HEK293 (cell line): Measurements from ENCODE around the gene PTPRN2.

Experiments used
- CTCF ChIA-PET: fragments of 350-600 bp; formaldehyde crosslinking; extraction: SDS; loops from one replicate; lab custom pipeline; 2021; ENCODE audit warnings: antibody characterized with exemption; lab: Yijun Ruan, JAX
- POLR2A ChIA-PET: fragments of 300-600 bp; formaldehyde crosslinking; extraction: SDS; loops from one replicate; lab custom pipeline; 2020; ENCODE audit warnings: antibody characterized with exemption, inconsistent platforms; lab: Yijun Ruan, JAX
- H3K27ac ChIP-seq: fragments of 200-500 bp; sonication (Bioruptor generic); 2 replicates; pipeline ENCODE4 v1.5.1; 2014; ENCODE audit warnings: low read depth, low read length, control low read depth, inconsistent platforms; ENCODE audit errors: extremely low read depth
- H3K36me3 ChIP-seq, 2 experiments: fragments of 200-500 bp in 1 of 2; sonication (Bioruptor generic) in 1 of 2; 1 replicate in 1 of 2; 2 replicates in 1 of 2; pipeline ENCODE4 v1.5.1; 2014 to 2017; ENCODE audit warnings: inconsistent platforms in 2 of 2, low read length in 2 of 2; ENCODE audit not compliant: control insufficient read depth in 2 of 2, insufficient read depth in 1 of 2
- H3K4me1 ChIP-seq: fragments of 200-500 bp; sonication (Bioruptor generic); 2 replicates; pipeline ENCODE4 v1.5.1; 2014; ENCODE audit warnings: mild to moderate bottlenecking, low read length, inconsistent platforms; ENCODE audit not compliant: control insufficient read depth, insufficient read depth
- H3K4me3 ChIP-seq: 2 replicates; pipeline ENCODE4 v1.5.1; 2011; ENCODE audit warnings: low read depth, mild to moderate bottlenecking, control low read depth, low read length, moderate library complexity
- H3K9me3 ChIP-seq: fragments of 200-500 bp; sonication (Bioruptor generic); 2 replicates; pipeline ENCODE4 v1.5.1; 2014; ENCODE audit warnings: low read depth, low read length, inconsistent platforms; ENCODE audit not compliant: control insufficient read depth, insufficient read depth
- FEZF1 ChIP-seq: fragments of 450-650 bp; formaldehyde crosslinking; IDR thresholded peaks from 2 replicates; pipeline ENCODE4 v1.5.1; 2016; ENCODE audit warnings: missing biosample characterization, missing genetic modification characterization
- MYNN ChIP-seq: fragments of 450-650 bp; formaldehyde crosslinking; IDR thresholded peaks from 2 replicates; pipeline ENCODE4 v1.5.1; 2016; ENCODE audit warnings: missing biosample characterization, missing genetic modification characterization, borderline replicate concordance
- OVOL3 ChIP-seq: fragments of 450-650 bp; formaldehyde crosslinking; IDR thresholded peaks from 2 replicates; pipeline ENCODE4 v1.5.1; 2016; ENCODE audit warnings: missing biosample characterization, missing genetic modification characterization
- ZBTB26 ChIP-seq: fragments of 450-650 bp; formaldehyde crosslinking; optimal IDR thresholded peaks from 2 replicates; pipeline ENCODE3; 2016; ENCODE audit warnings: missing biosample characterization, mild to moderate bottlenecking, missing genetic modification characterization
- ZBTB7A ChIP-seq: fragments of 450-650 bp; formaldehyde crosslinking; IDR thresholded peaks from 2 replicates; pipeline ENCODE4 v1.5.1; 2016; ENCODE audit warnings: low read depth, missing biosample characterization, missing genetic modification characterization
- ZNF10 ChIP-seq: fragments of 450-650 bp; formaldehyde crosslinking; IDR thresholded peaks from 2 replicates; pipeline ENCODE4 v1.5.1; 2017; ENCODE audit warnings: missing biosample characterization, missing genetic modification characterization
- ZNF112 ChIP-seq: fragments of 450-650 bp; formaldehyde crosslinking; IDR thresholded peaks from 2 replicates; pipeline ENCODE4 v1.5.0; 2017; ENCODE audit warnings: missing biosample characterization, missing genetic modification characterization
- ZNF174 ChIP-seq: fragments of 450-650 bp; formaldehyde crosslinking; IDR thresholded peaks from 2 replicates; pipeline ENCODE4 v1.5.0; 2017; ENCODE audit warnings: missing biosample characterization, mild to moderate bottlenecking, missing genetic modification characterization
- ZNF239 ChIP-seq: fragments of 450-650 bp; formaldehyde crosslinking; IDR thresholded peaks from 2 replicates; pipeline ENCODE4 v1.5.1; 2016; ENCODE audit warnings: missing biosample characterization, missing genetic modification characterization
- ZNF24 ChIP-seq: fragments of 450-650 bp; formaldehyde crosslinking; IDR thresholded peaks from 2 replicates; pipeline ENCODE4 v1.5.1; 2016; ENCODE audit warnings: missing biosample characterization, missing genetic modification characterization
- ZNF292 ChIP-seq: fragments of 450-650 bp; formaldehyde crosslinking; IDR thresholded peaks from 2 replicates; pipeline ENCODE4 v1.5.1; 2016; ENCODE audit warnings: low read depth, missing biosample characterization, missing genetic modification characterization, borderline replicate concordance
- ZNF341 ChIP-seq: fragments of 450-650 bp; formaldehyde crosslinking; IDR thresholded peaks from 2 replicates; pipeline ENCODE4; 2016; ENCODE audit warnings: low read depth, missing biosample characterization, missing genetic modification characterization
- ZNF394 ChIP-seq: fragments of 450-650 bp; formaldehyde crosslinking; IDR thresholded peaks from 2 replicates; pipeline ENCODE4 v1.5.1; 2016; ENCODE audit warnings: missing biosample characterization, missing genetic modification characterization, mild to moderate bottlenecking, moderate library complexity, borderline replicate concordance
- ZNF404 ChIP-seq: fragments of 450-650 bp; formaldehyde crosslinking; IDR thresholded peaks from 2 replicates; pipeline ENCODE4 v1.5.1; 2017; ENCODE audit warnings: missing biosample characterization, missing genetic modification characterization
- ZNF423 ChIP-seq: fragments of 450-650 bp; formaldehyde crosslinking; IDR thresholded peaks from 2 replicates; pipeline ENCODE4 v1.5.1; 2016; ENCODE audit warnings: missing biosample characterization, missing genetic modification characterization
- ZNF501 ChIP-seq: fragments of 450-650 bp; formaldehyde crosslinking; IDR thresholded peaks from 2 replicates; pipeline ENCODE4 v1.5.1; 2016; ENCODE audit warnings: missing biosample characterization, missing genetic modification characterization
- ZNF561 ChIP-seq: fragments of 450-650 bp; IDR thresholded peaks from 2 replicates; pipeline ENCODE4 v1.5.1; 2018; ENCODE audit warnings: missing biosample characterization, missing genetic modification characterization, borderline replicate concordance
- ZNF571 ChIP-seq: fragments of 450-650 bp; formaldehyde crosslinking; IDR thresholded peaks from 2 replicates; pipeline ENCODE4 v1.5.0; 2017; ENCODE audit warnings: missing biosample characterization, missing genetic modification characterization
- ZNF596 ChIP-seq: fragments of 450-650 bp; IDR thresholded peaks from 2 replicates; pipeline ENCODE4 v1.5.0; 2018; ENCODE audit warnings: missing biosample characterization, mild to moderate bottlenecking, missing genetic modification characterization, moderate library complexity
- ZNF600 ChIP-seq: fragments of 450-650 bp; formaldehyde crosslinking; IDR thresholded peaks from 2 replicates; pipeline ENCODE4 v1.5.1; 2016; ENCODE audit warnings: missing biosample characterization, missing genetic modification characterization
- ZNF621 ChIP-seq: fragments of 450-650 bp; formaldehyde crosslinking; IDR thresholded peaks from 2 replicates; pipeline ENCODE4 v1.5.1; 2017; ENCODE audit warnings: missing biosample characterization, missing genetic modification characterization
- ZNF623 ChIP-seq: fragments of 450-650 bp; formaldehyde crosslinking; IDR thresholded peaks from 2 replicates; pipeline ENCODE4 v1.5.1; 2016; ENCODE audit warnings: missing biosample characterization, missing genetic modification characterization
- ZNF626 ChIP-seq: fragments of 450-650 bp; sonication (Bioruptor Pico); formaldehyde crosslinking; IDR thresholded peaks from 2 replicates; pipeline ENCODE4 v1.5.1; 2018; ENCODE audit warnings: missing biosample characterization, missing genetic modification characterization, inconsistent platforms
- ZNF658 ChIP-seq: fragments of 450-650 bp; formaldehyde crosslinking; IDR thresholded peaks from 2 replicates; pipeline ENCODE4; 2016; ENCODE audit warnings: missing biosample characterization, missing genetic modification characterization
- ZNF768 ChIP-seq: fragments of 450-650 bp; formaldehyde crosslinking; IDR thresholded peaks from 2 replicates; pipeline ENCODE4 v1.5.1; 2018; ENCODE audit warnings: missing biosample characterization, mild to moderate bottlenecking, missing genetic modification characterization
- ZNF777 ChIP-seq: fragments of 450-650 bp; formaldehyde crosslinking; IDR thresholded peaks from 2 replicates; pipeline ENCODE4 v1.5.1; 2017; ENCODE audit warnings: missing biosample characterization, missing genetic modification characterization, borderline replicate concordance
- ZNF791 ChIP-seq: fragments of 450-650 bp; formaldehyde crosslinking; IDR thresholded peaks from 2 replicates; pipeline ENCODE4 v1.5.1; 2016; ENCODE audit warnings: missing biosample characterization, missing genetic modification characterization
- TF ChIP-seq, protein P1 (sequence below): fragments of 450-650 bp; formaldehyde crosslinking; IDR thresholded peaks from 2 replicates; pipeline ENCODE4 v1.5.1; 2017; ENCODE audit warnings: missing biosample characterization, missing genetic modification characterization
- TF ChIP-seq, protein P2 (sequence below): fragments of 450-650 bp; formaldehyde crosslinking; IDR thresholded peaks from 2 replicates; pipeline ENCODE4 v1.5.1; 2016; ENCODE audit warnings: missing biosample characterization, missing genetic modification characterization, low read depth
- TF ChIP-seq, protein P3 (sequence below): fragments of 450-650 bp; IDR thresholded peaks from 2 replicates; pipeline ENCODE4 v1.5.1; 2018; ENCODE audit warnings: missing biosample characterization, mild to moderate bottlenecking, missing genetic modification characterization
- TF ChIP-seq, protein P4 (sequence below): fragments of 450-650 bp; formaldehyde crosslinking; IDR thresholded peaks from 2 replicates; pipeline ENCODE4; 2016; ENCODE audit warnings: missing biosample characterization, missing genetic modification characterization

Gene PTPRN2

DNA sequence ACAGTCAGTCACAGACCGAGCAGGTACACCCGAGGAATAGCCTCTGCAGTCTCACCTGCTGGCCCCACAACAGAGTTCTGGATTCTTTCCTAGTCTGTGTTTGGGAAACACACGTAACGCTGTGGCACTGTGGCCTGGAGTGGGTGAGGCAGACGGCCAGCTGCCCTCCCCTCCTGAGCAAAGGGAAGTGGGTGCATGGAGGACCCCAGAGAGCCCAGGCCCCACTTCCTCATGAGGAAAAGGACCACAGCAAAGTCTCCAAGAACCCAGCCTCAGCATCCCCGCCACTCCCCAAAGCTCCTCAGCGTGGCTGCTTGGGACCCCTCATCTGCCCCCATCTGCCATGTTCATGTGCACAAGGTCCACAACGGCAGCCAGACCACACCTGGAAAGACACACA is 530.2 kb downstream of the PTPRN2 start:
- no peaks in the 10 kb centered on the region for H3K9me3 ChIP-seq
- H3K4me3 ChIP-seq = no peak overlapping the region
- H3K4me1 ChIP-seq = no peaks in the 10 kb centered on the region
- CTCF ChIA-PET = no interaction called here
- POLR2A ChIA-PET = no interaction called here
- H3K27ac ChIP-seq = no peak overlapping the region
- no peaks in the 10 kb centered on the region for H3K36me3 ChIP-seq
- TF ChIP-seq ZBTB26 (tag by site-specific recombination) = no peak
- TF ChIP-seq ZNF596 = no peak
- no peak for TF ChIP-seq ZNF239 (tag by site-specific recombination)
- TF ChIP-seq ZNF626 (tag by site-specific recombination) = no peak
- TF ChIP-seq OVOL3 (tag by site-specific recombination) = no peak
- TF ChIP-seq ZNF112 (tag by site-specific recombination) = no peak
- no peak for TF ChIP-seq ZNF658 (tag by site-specific recombination)
- TF ChIP-seq ZNF10 (tag by site-specific recombination) = no peak
- no peak for TF ChIP-seq ZNF561 (tag by site-specific recombination)
- TF ChIP-seq ZNF24 (tag by site-specific recombination) = no peak
- TF ChIP-seq FEZF1 = no peak
- TF ChIP-seq ZNF394 (tag by site-specific recombination) = no peak
- TF ChIP-seq ZNF341 (tag by site-specific recombination) = no peak
- TF ChIP-seq, protein P1, sequence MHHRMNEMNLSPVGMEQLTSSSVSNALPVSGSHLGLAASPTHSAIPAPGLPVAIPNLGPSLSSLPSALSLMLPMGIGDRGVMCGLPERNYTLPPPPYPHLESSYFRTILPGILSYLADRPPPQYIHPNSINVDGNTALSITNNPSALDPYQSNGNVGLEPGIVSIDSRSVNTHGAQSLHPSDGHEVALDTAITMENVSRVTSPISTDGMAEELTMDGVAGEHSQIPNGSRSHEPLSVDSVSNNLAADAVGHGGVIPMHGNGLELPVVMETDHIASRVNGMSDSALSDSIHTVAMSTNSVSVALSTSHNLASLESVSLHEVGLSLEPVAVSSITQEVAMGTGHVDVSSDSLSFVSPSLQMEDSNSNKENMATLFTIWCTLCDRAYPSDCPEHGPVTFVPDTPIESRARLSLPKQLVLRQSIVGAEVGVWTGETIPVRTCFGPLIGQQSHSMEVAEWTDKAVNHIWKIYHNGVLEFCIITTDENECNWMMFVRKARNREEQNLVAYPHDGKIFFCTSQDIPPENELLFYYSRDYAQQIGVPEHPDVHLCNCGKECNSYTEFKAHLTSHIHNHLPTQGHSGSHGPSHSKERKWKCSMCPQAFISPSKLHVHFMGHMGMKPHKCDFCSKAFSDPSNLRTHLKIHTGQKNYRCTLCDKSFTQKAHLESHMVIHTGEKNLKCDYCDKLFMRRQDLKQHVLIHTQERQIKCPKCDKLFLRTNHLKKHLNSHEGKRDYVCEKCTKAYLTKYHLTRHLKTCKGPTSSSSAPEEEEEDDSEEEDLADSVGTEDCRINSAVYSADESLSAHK (tag by site-specific recombination) = no peak
- no peak for TF ChIP-seq ZNF501 (tag by site-specific recombination)
- TF ChIP-seq ZNF404 = no peak
- TF ChIP-seq ZNF768 (tag by site-specific recombination) = no peak
- TF ChIP-seq, protein P2, sequence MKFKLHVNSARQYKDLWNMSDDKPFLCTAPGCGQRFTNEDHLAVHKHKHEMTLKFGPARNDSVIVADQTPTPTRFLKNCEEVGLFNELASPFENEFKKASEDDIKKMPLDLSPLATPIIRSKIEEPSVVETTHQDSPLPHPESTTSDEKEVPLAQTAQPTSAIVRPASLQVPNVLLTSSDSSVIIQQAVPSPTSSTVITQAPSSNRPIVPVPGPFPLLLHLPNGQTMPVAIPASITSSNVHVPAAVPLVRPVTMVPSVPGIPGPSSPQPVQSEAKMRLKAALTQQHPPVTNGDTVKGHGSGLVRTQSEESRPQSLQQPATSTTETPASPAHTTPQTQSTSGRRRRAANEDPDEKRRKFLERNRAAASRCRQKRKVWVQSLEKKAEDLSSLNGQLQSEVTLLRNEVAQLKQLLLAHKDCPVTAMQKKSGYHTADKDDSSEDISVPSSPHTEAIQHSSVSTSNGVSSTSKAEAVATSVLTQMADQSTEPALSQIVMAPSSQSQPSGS = no peak

- no peaks in the 10 kb centered on the region for H3K4me1 ChIP-seq
- ChIA-PET POLR2A (no interaction called here), CTCF (no interaction called here)
- H3K9me3 ChIP-seq = no peaks in the 10 kb centered on the region
- no peak overlapping the region for H3K27ac ChIP-seq
- H3K4me3 ChIP-seq = no peak overlapping the region
- no peaks in the 10 kb centered on the region for H3K36me3 ChIP-seq
- TF ChIP-seq ZNF777 (tag by site-specific recombination) (no peak), ZNF292 (tag by site-specific recombination) (no peak), ZNF561 (tag by site-specific recombination) (no peak), ZBTB7A (tag by site-specific recombination) (no peak), ZNF791 (no peak), ZNF571 (tag by site-specific recombination) (no peak), ZNF600 (tag by site-specific recombination) (no peak), ZNF623 (no peak), ZNF423 (no peak), MYNN (no peak), ZNF621 (tag by site-specific recombination) (no peak), ZNF596 (no peak), ZNF174 (tag by site-specific recombination) (no peak)
- TF ChIP-seq, protein P3, sequence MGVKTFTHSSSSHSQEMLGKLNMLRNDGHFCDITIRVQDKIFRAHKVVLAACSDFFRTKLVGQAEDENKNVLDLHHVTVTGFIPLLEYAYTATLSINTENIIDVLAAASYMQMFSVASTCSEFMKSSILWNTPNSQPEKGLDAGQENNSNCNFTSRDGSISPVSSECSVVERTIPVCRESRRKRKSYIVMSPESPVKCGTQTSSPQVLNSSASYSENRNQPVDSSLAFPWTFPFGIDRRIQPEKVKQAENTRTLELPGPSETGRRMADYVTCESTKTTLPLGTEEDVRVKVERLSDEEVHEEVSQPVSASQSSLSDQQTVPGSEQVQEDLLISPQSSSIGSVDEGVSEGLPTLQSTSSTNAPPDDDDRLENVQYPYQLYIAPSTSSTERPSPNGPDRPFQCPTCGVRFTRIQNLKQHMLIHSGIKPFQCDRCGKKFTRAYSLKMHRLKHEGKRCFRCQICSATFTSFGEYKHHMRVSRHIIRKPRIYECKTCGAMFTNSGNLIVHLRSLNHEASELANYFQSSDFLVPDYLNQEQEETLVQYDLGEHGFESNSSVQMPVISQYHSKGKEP = no peak
- TF ChIP-seq, protein P4, sequence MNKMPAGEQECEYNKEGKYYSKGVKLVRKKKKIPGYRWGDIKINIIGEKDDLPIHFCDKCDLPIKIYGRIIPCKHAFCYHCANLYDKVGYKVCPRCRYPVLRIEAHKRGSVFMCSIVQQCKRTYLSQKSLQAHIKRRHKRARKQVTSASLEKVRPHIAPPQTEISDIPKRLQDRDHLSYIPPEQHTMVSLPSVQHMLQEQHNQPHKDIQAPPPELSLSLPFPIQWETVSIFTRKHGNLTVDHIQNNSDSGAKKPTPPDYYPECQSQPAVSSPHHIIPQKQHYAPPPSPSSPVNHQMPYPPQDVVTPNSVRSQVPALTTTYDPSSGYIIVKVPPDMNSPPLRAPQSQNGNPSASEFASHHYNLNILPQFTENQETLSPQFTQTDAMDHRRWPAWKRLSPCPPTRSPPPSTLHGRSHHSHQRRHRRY (tag by site-specific recombination) = no peak
Measured at GRCh38 chr7:158056761-158057160, 530.9 kb downstream of the PTPRN2 start.
